ENCODE data around the gene TNKS1BP1.

The TNKS1BP1 gene

GRCh38 chr11:57315491-57315890, 9.3 kb downstream of the TNKS1BP1 start:
- Histone ChIP-seq H3K27me3 (ENCODE audit: insufficient read depth, insufficient read length) (no peaks in the 10 kb centered on the region), H3K36me3 (ENCODE audit: insufficient read depth, insufficient read length, low read length) (peaks cover 84% of the 10 kb centered on the region), H3K9ac (ENCODE audit: insufficient read length, low read depth) (no peak overlapping the region), H3K4me1 (ENCODE audit: insufficient read depth, insufficient read length) (peaks cover 34% of the 10 kb centered on the region), H3K9me3 (ENCODE audit: insufficient read depth, low read length) (no peaks in the 10 kb centered on the region), H3K4me3 (ENCODE audit: insufficient read length, low read depth) (no peak overlapping the region)
- DNase-seq (ENCODE audit: low read depth, low spot score), result no peak
- TF ChIP-seq ZNF274 (IDR thresholded peaks at IDR 0.05; ENCODE audit: low read depth, low read length) (no peak), YY1 (IDR thresholded peaks at IDR 0.05; ENCODE audit: insufficient read depth, insufficient read length) (no peak), SUZ12 (IDR thresholded peaks at IDR 0.05; ENCODE audit: extremely low read depth, insufficient read depth, insufficient read length) (no peak)

DNA sequence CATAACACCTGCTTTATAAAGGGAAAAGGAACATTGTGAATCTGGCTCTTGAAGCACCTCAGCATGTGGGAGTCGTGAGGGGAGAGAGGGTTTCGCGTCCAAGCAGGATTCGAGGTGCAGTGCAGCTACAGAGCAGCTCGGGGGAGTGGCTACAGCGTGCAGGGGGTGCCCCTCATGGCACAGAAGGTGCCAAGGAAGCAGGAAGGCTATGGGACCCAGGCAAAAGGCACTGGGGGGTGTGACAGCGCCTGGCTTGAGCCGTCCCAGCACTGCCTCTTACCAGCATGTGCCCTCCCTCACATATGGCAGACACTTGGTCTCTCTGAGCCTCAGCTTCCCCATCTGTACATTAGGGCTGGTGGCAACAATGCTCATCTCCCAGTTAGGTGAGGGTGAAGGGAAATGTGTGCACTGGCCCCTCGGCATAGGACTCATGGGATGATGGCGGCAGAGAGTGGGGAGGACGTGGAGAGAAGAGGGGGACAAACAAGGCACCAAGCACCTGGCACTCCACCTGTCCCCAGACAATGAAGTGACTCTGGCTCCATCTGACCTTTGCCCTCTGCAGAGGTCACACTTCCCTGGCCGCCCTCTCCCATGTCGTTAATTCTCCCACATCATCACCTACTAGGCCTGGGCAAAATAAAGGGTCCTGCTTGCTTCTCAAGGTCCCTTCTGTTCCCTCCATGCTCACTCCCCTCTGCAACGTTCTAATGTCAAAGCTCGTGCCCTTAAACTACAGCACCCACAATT, 10.4 kb downstream of the TNKS1BP1 start:
- no peak for DNase-seq (ENCODE audit: low read depth, low spot score)
- H3K4me1 ChIP-seq (ENCODE audit: insufficient read depth, insufficient read length), result peaks cover 32% of the 10 kb centered on the region
- H3K36me3 ChIP-seq (ENCODE audit: insufficient read depth, insufficient read length, low read length), result peaks cover 86% of the 10 kb centered on the region
- no peak overlapping the region for H3K4me3 ChIP-seq (ENCODE audit: insufficient read length, low read depth)
- H3K27me3 ChIP-seq (ENCODE audit: insufficient read depth, insufficient read length), result no peaks in the 10 kb centered on the region
- TF ChIP-seq YY1 (IDR thresholded peaks at IDR 0.05; ENCODE audit: insufficient read depth, insufficient read length), result no peak
- TF ChIP-seq SUZ12 (IDR thresholded peaks at IDR 0.05; ENCODE audit: extremely low read depth, insufficient read depth, insufficient read length), result no peak
- TF ChIP-seq ZNF274 (IDR thresholded peaks at IDR 0.05; ENCODE audit: low read depth, low read length), result no peak
- no peaks in the 10 kb centered on the region for H3K9me3 ChIP-seq (ENCODE audit: insufficient read depth, low read length)
- H3K9ac ChIP-seq (ENCODE audit: insufficient read length, low read depth), result no peak overlapping the region

DNA sequence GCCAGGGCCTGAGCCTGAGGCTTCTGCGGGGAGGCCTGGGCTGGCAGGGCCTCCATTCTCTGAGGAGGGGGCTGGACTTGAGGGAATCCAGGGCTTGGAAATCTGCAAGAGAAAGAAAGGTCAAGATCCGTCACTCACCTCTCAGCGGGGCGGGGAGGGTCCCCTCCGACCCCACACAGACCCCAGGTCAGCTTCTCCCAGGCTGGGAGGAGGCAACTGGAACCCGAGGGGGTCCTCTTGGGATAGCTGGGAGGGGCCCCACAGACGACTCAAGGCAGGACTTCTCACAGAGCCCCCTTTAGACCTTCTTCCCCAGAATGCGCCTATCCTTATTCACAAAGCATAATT, 11.0 kb downstream of the TNKS1BP1 start:
- no peak for DNase-seq (ENCODE audit: low read depth, low spot score)
- TF ChIP-seq ZNF274 (IDR thresholded peaks at IDR 0.05; ENCODE audit: low read depth, low read length), result no peak
- TF ChIP-seq SUZ12 (IDR thresholded peaks at IDR 0.05; ENCODE audit: extremely low read depth, insufficient read depth, insufficient read length), result no peak
- TF ChIP-seq YY1 (IDR thresholded peaks at IDR 0.05; ENCODE audit: insufficient read depth, insufficient read length), result no peak
- Histone ChIP-seq H3K9me3 (ENCODE audit: insufficient read depth, low read length) (no peaks in the 10 kb centered on the region), H3K4me1 (ENCODE audit: insufficient read depth, insufficient read length) (peaks cover 36% of the 10 kb centered on the region), H3K9ac (ENCODE audit: insufficient read length, low read depth) (no peak overlapping the region), H3K36me3 (ENCODE audit: insufficient read depth, insufficient read length, low read length) (peaks cover 88% of the 10 kb centered on the region), H3K4me3 (ENCODE audit: insufficient read length, low read depth) (no peak overlapping the region), H3K27me3 (ENCODE audit: insufficient read depth, insufficient read length) (no peaks in the 10 kb centered on the region)

- no peak for TF ChIP-seq SUZ12 (IDR thresholded peaks at IDR 0.05; ENCODE audit: extremely low read depth, insufficient read depth, insufficient read length)
- TF ChIP-seq YY1 (IDR thresholded peaks at IDR 0.05; ENCODE audit: insufficient read depth, insufficient read length), result no peak
- no peak for TF ChIP-seq ZNF274 (IDR thresholded peaks at IDR 0.05; ENCODE audit: low read depth, low read length)
- Histone ChIP-seq H3K9ac (ENCODE audit: insufficient read length, low read depth) (peak overlapping the region; percentile 58), H3K27me3 (ENCODE audit: insufficient read depth, insufficient read length) (no peaks in the 10 kb centered on the region), H3K9me3 (ENCODE audit: insufficient read depth, low read length) (no peaks in the 10 kb centered on the region), H3K4me3 (ENCODE audit: insufficient read length, low read depth) (no peak overlapping the region), H3K4me1 (ENCODE audit: insufficient read depth, insufficient read length) (peaks cover 33% of the 10 kb centered on the region), H3K36me3 (ENCODE audit: insufficient read depth, insufficient read length, low read length) (peaks cover 89% of the 10 kb centered on the region)
- no peak for DNase-seq (ENCODE audit: low read depth, low spot score)
Measured at GRCh38 chr11:57313071-57313787, 11.5 kb downstream of the TNKS1BP1 start.

DNA sequence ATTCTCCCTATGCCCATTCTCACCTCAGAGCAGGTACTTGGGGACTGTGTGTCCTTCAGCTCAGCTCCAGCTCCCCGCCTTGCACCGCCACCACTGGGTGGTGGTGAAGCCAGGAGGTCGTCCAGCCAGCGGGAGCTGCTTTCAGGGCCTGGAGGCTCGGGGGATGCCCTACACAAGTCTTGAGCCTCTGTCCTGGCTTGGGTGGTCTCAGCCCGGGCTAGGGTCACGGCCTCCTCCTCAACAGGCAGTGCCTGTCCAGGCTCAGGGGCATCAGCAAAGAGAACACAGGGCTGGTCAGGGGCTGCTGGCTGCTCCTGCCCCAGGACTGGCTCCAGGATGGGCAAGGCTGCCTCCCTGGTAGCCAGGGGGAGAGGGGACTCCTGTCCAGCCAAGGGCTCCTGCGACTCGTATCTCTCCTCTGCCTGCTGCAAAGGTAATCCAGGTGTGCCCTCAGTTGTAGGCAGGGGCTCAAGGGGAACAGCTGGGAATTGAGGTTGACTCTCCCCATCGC, 12.2 kb downstream of the TNKS1BP1 start:
- Histone ChIP-seq H3K27me3 (ENCODE audit: insufficient read depth, insufficient read length) (no peaks in the 10 kb centered on the region), H3K9me3 (ENCODE audit: insufficient read depth, low read length) (no peaks in the 10 kb centered on the region), H3K36me3 (ENCODE audit: insufficient read depth, insufficient read length, low read length) (peaks cover 89% of the 10 kb centered on the region), H3K9ac (ENCODE audit: insufficient read length, low read depth) (peak overlapping the region; percentile 58), H3K4me3 (ENCODE audit: insufficient read length, low read depth) (no peak overlapping the region), H3K4me1 (ENCODE audit: insufficient read depth, insufficient read length) (peaks cover 33% of the 10 kb centered on the region)
- no peak for DNase-seq (ENCODE audit: low read depth, low spot score)
- TF ChIP-seq ZNF274 (IDR thresholded peaks at IDR 0.05; ENCODE audit: low read depth, low read length) (no peak), YY1 (IDR thresholded peaks at IDR 0.05; ENCODE audit: insufficient read depth, insufficient read length) (no peak), SUZ12 (IDR thresholded peaks at IDR 0.05; ENCODE audit: extremely low read depth, insufficient read depth, insufficient read length) (no peak)

- peak; percentile 91 for DNase-seq (ENCODE audit: low read depth, low spot score)
- Histone ChIP-seq H3K36me3 (ENCODE audit: insufficient read depth, insufficient read length, low read length) (peaks cover 87% of the 10 kb centered on the region), H3K9ac (ENCODE audit: insufficient read length, low read depth) (peak overlapping the region; percentile 73)
Measured at GRCh38 chr11:57311109-57311936, 13.4 kb downstream of the TNKS1BP1 start.

More at GRCh38 chr11:57311109-57311936, 13.4 kb downstream of the TNKS1BP1 start:
- H3K9me3 ChIP-seq (ENCODE audit: insufficient read depth, low read length), result no peaks in the 10 kb centered on the region
- no peaks in the 10 kb centered on the region for H3K27me3 ChIP-seq (ENCODE audit: insufficient read depth, insufficient read length)
- TF ChIP-seq ZNF274 (IDR thresholded peaks at IDR 0.05; ENCODE audit: low read depth, low read length), result no peak
- TF ChIP-seq SUZ12 (IDR thresholded peaks at IDR 0.05; ENCODE audit: extremely low read depth, insufficient read depth, insufficient read length), result no peak
- TF ChIP-seq YY1 (IDR thresholded peaks at IDR 0.05; ENCODE audit: insufficient read depth, insufficient read length), result no peak
- H3K4me1 ChIP-seq (ENCODE audit: insufficient read depth, insufficient read length), result peaks cover 38% of the 10 kb centered on the region
- peak overlapping the region; percentile 54 for H3K4me3 ChIP-seq (ENCODE audit: insufficient read length, low read depth)

Data from NT2/D1 (cell line).